Stimulated activated CD4-positive, alpha-beta T cell treated with anti-CD3 and anti-CD28 coated beads, Interleukin-15, amount 100 ng/mL, for 24 hours (primary cell): ENCODE data around the gene NAT9.

Experiments
- DNase-seq: peaks from one replicate; pipeline ENCODE4 v3.0.0-alpha.2; 2020

NAT9 gene

GRCh38 chr17:74742153-74742515 lies 34.0 kb downstream of the NAT9 start:
- DNase-seq, result peak; percentile 60

- DNase-seq, result no peak
Measured at GRCh38 chr17:74740641-74741387, 35.3 kb downstream of the NAT9 start.

GRCh38 chr17:74740173-74740572 lies 36.0 kb downstream of the NAT9 start:
- no peak for DNase-seq

- peak; percentile 51 for DNase-seq
Measured at GRCh38 chr17:74739227-74739831, 36.8 kb downstream of the NAT9 start.

- peak; percentile 82 for DNase-seq
Measured at GRCh38 chr17:74738051-74738996, 37.8 kb downstream of the NAT9 start.

GRCh38 chr17:74737299-74738050 lies 38.7 kb downstream of the NAT9 start:
- peak; percentile 60 for DNase-seq

- DNase-seq, result peak; percentile 47
Measured at GRCh38 chr17:74736513-74737298, 39.4 kb downstream of the NAT9 start, which contains the start of gene RAB37. RAB37 (plus strand) TSS chr17:74737256; CDS start chr17:74737273, 17 bp downstream.

GRCh38 chr17:74734256-74734655 lies 41.9 kb downstream of the NAT9 start:
- no peak for DNase-seq

- no peak for DNase-seq
Measured at GRCh38 chr17:74733365-74734122, 42.6 kb downstream of the NAT9 start.

GRCh38 chr17:74732042-74732867 lies 43.9 kb downstream of the NAT9 start:
- DNase-seq, result no peak

GRCh38 chr17:74731347-74731605 lies 44.9 kb downstream of the NAT9 start:
- no peak for DNase-seq

- DNase-seq, result peak; percentile 54
Measured at GRCh38 chr17:74730491-74731346, 45.4 kb downstream of the NAT9 start.

GRCh38 chr17:74729866-74730265 lies 46.3 kb downstream of the NAT9 start:
- no peak for DNase-seq

- no peak for DNase-seq
Measured at GRCh38 chr17:74729368-74729767, 46.8 kb downstream of the NAT9 start.

GRCh38 chr17:74728702-74729075 lies 47.5 kb downstream of the NAT9 start:
- DNase-seq, result no peak

- DNase-seq, result no peak
Measured at GRCh38 chr17:74728033-74728701, 48.0 kb downstream of the NAT9 start.

GRCh38 chr17:74725111-74725510 lies 51.0 kb downstream of the NAT9 start:
- no peak for DNase-seq

GRCh38 chr17:74723891-74724290 lies 52.3 kb downstream of the NAT9 start:
- DNase-seq, result no peak

- DNase-seq, result no peak
Measured at GRCh38 chr17:74722782-74723181, 53.4 kb downstream of the NAT9 start.
